Activated T-helper 1 cell treated with anti-CD3 and anti-CD28 coated beads, Interleukin-12 subunit alpha, Interleukin-12 subunit beta, Interleukin-2, Interleukin-4 antibody, amounts not matched to agents 30 ng/mL and 10 ng/mL and 1 ng/mL, durations not matched to agents 14 hours and 24 hours and 36 hours (primary cell): ENCODE data around the gene GNG2. TPM values are rescaled to one million over a fixed set of nuclear protein-coding genes. Genes with fewer than 3 reads are reported as not detected.

Experiments
- DNase-seq: peaks from one replicate; pipeline ENCODE4 v3.0.0; 2021; ENCODE audit warnings: low spot score
- H3K27ac Mint-ChIP-seq: one replicate; pipeline ENCODE4 v1.8.0; 2021; ENCODE audit warnings: mild to moderate bottlenecking, mixed read lengths
- H3K27me3 Mint-ChIP-seq: one replicate; pipeline ENCODE4 v1.8.0; 2022; ENCODE audit warnings: mild to moderate bottlenecking, moderate library complexity, mixed read lengths; ENCODE audit not compliant: insufficient read depth
- H3K36me3 Mint-ChIP-seq: one replicate; pipeline ENCODE4 v1.8.0; 2021; ENCODE audit warnings: low read depth, mixed read lengths
- H3K4me1 Mint-ChIP-seq: one replicate; pipeline ENCODE4 v1.8.0; 2021; ENCODE audit warnings: low read depth, mixed read lengths
- H3K4me3 Mint-ChIP-seq: one replicate; pipeline ENCODE4 v1.8.0; 2021; ENCODE audit warnings: mild to moderate bottlenecking, moderate library complexity, mixed read lengths
- H3K9me3 Mint-ChIP-seq: one replicate; pipeline ENCODE4 v1.8.0; 2021; ENCODE audit warnings: mixed read lengths
- intact Hi-C: fragments of 100-400 bp; cut with micrococcal nuclease; formaldehyde crosslinking; loops from one replicate; pipeline ENCODE4 v1.15.1; 2024
- total RNA-seq: library from RNA; stranded (reverse); gene quantifications from 2 replicates; pipeline ENCODE4 v1.2.3, GENCODE V29; 2022

The GNG2 gene
- total RNA-seq, 1 donor from 2014 or later, result 128 TPM

DNA sequence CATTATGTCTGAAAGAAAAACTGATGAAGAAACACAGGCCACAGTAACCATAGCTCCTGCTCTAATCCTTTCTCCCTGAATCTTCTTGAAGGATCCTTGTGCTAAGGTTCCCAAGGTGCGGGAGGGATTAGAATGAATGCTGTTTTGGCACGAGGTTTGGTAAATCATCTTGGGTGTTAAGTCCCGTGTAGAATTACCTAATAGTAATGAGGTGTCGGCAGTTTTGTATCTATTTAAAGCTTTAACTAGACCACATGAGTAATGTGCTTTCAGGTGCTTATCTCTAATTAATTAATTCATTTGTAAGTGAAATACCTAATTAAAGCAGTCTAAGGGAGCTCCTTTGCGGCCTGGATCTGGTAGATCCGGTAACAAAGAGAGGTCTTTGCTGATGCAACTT, 53.9 kb downstream of the GNG2 start:
- Mint-ChIP-seq H3K36me3 (peaks cover 46% of the 10 kb centered on the region), H3K4me1 (peaks cover 49% of the 10 kb centered on the region), H3K27me3 (no peaks in the 10 kb centered on the region), H3K4me3 (no peak overlapping the region), H3K27ac (no peak overlapping the region), H3K9me3 (peaks cover 6% of the 10 kb centered on the region)
- DNase-seq, result no peak
- intact Hi-C loops, result no loop called here

GRCh38 chr14:51917193-51917592, 56.8 kb downstream of the GNG2 start:
- DNase-seq, result no peak
- intact Hi-C loops, result no loop called here
- Mint-ChIP-seq H3K9me3 (no peaks in the 10 kb centered on the region), H3K27me3 (no peaks in the 10 kb centered on the region), H3K27ac (peak overlapping the region; percentile 0), H3K36me3 (peaks cover 35% of the 10 kb centered on the region), H3K4me1 (peaks cover 38% of the 10 kb centered on the region), H3K4me3 (no peak overlapping the region)

DNA sequence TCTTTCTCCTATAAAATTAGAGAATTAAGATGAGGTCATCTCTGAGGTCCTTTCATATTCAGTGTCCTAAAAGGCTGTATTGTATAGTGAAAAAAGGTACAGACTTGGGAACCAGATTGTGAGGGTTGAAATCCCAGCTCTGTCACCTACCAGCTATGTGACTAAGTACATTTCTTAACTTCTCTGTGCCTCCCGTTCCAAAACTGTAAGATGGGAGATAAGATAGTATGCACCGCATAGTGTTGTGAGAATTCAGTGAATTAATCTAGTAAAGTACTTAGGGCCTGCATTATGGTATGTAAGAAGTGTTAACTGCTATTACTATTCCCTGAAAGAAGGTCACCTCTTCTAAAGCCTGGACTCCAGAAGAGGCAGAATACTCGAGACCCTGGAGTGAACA, 60.6 kb downstream of the GNG2 start:
- no peaks in the 10 kb centered on the region for H3K27me3 Mint-ChIP-seq
- no peak overlapping the region for H3K27ac Mint-ChIP-seq
- peaks cover 31% of the 10 kb centered on the region for H3K4me1 Mint-ChIP-seq
- no peak for DNase-seq
- intact Hi-C loops, result no loop called here
- peaks cover 33% of the 10 kb centered on the region for H3K36me3 Mint-ChIP-seq
- H3K9me3 Mint-ChIP-seq, result no peaks in the 10 kb centered on the region
- H3K4me3 Mint-ChIP-seq, result no peak overlapping the region

DNA sequence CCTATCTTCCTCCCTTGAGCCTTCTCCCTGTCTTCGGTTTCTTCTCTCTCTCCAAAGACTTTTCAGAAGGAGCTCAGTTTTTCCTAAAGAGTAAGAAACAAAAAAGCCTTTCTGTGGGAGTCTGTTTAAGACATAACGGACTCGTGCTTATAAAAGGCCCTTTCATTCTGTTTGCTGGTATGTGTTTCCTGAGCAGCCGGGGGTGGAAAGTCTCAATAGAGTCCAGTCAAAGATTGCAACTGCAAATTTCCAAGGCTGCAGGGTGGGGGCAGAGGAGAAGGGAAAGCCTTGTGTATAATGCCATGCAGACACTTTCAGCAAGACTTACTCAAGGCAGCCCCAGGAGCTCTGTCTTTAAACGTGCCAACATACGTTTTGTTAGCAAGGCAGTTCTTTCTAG, 62.2 kb downstream of the GNG2 start:
- H3K27me3 Mint-ChIP-seq, result no peaks in the 10 kb centered on the region
- no peak overlapping the region for H3K4me3 Mint-ChIP-seq
- no peaks in the 10 kb centered on the region for H3K9me3 Mint-ChIP-seq
- no peak for DNase-seq
- peaks cover 40% of the 10 kb centered on the region for H3K4me1 Mint-ChIP-seq
- H3K27ac Mint-ChIP-seq, result no peak overlapping the region
- peaks cover 33% of the 10 kb centered on the region for H3K36me3 Mint-ChIP-seq
- intact Hi-C loops, result no loop called here

DNA sequence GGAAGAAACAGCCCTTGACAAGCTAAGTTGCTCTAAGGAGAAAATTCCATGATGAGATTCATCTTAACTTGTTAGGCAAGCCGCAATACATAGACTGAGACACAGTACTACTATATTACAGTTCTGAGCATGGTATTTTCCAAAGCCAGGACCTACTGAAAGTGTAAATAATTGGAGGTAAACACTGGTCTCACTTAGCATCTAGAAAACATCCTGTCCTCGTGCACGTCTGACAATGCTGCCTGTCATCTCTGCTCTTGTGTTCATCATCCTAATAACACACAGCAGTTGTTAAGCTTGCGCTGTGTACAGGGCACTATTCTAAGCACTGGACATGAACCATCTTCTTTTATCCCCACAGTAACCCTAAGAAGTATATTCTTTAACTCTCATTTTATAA, 64.2 kb downstream of the GNG2 start:
- H3K4me1 Mint-ChIP-seq, result peaks cover 41% of the 10 kb centered on the region
- no peak overlapping the region for H3K4me3 Mint-ChIP-seq
- intact Hi-C loops, result no loop called here
- H3K9me3 Mint-ChIP-seq, result no peaks in the 10 kb centered on the region
- H3K27ac Mint-ChIP-seq, result no peak overlapping the region
- H3K36me3 Mint-ChIP-seq, result peaks cover 32% of the 10 kb centered on the region
- no peaks in the 10 kb centered on the region for H3K27me3 Mint-ChIP-seq
- DNase-seq, result no peak

- H3K4me1 Mint-ChIP-seq, result peaks cover 49% of the 10 kb centered on the region
- DNase-seq, result no peak
- H3K27ac Mint-ChIP-seq, result no peak overlapping the region
- peaks cover 32% of the 10 kb centered on the region for H3K36me3 Mint-ChIP-seq
- intact Hi-C loops, result no loop called here
- no peak overlapping the region for H3K4me3 Mint-ChIP-seq
- no peaks in the 10 kb centered on the region for H3K27me3 Mint-ChIP-seq
- no peaks in the 10 kb centered on the region for H3K9me3 Mint-ChIP-seq
These were observed 65.6 kb downstream of the GNG2 start for GRCh38 chr14:51925980-51926379.

DNA sequence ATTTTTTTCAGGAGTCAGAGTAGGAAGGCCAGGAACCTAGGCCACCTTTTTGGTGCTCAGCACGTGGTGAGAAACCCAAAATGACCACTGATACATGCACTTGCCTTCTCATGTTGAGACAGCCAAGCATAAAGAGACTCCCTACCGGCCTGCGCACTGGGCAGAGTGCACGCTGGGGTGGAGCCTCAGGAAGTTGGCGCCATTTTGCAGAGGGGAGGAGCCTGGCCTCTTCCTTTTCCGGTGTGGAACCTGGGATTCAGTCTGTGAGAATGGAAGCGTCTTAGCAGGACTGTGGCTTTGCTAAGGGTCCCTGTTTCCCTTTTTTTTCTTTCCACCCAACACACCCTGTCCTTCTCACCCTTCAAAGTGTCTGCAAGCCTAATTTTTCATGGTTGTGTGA, 66.0 kb downstream of the GNG2 start:
- intact Hi-C loops, result no loop called here
- Mint-ChIP-seq H3K9me3 (no peaks in the 10 kb centered on the region), H3K4me1 (peaks cover 53% of the 10 kb centered on the region), H3K27ac (no peak overlapping the region), H3K27me3 (no peaks in the 10 kb centered on the region), H3K4me3 (no peak overlapping the region), H3K36me3 (peaks cover 31% of the 10 kb centered on the region)
- no peak for DNase-seq

DNA sequence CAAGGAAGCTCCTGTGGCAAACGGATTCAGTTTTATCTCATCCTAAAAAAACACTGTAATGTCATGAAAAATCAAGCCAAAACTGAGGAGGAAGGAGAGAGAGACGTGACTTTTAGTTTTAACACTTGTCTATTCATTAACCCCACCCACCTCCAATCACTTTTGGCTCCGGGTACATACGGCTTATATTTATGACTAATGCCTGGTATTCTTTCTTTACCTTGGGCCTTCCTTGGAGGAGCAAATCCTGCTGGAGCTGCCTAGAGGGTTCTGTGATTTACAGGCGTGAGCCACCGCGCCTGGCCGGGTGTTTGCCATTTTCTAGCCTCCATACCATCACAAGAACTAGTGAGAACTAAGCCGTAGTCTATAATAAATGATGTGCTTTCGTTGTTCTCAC, 68.2 kb downstream of the GNG2 start:
- DNase-seq, result no peak
- Mint-ChIP-seq H3K36me3 (peaks cover 36% of the 10 kb centered on the region), H3K4me1 (peaks cover 49% of the 10 kb centered on the region), H3K4me3 (no peak overlapping the region), H3K9me3 (no peaks in the 10 kb centered on the region), H3K27ac (no peak overlapping the region), H3K27me3 (no peaks in the 10 kb centered on the region)
- intact Hi-C loops, result no loop called here

DNA sequence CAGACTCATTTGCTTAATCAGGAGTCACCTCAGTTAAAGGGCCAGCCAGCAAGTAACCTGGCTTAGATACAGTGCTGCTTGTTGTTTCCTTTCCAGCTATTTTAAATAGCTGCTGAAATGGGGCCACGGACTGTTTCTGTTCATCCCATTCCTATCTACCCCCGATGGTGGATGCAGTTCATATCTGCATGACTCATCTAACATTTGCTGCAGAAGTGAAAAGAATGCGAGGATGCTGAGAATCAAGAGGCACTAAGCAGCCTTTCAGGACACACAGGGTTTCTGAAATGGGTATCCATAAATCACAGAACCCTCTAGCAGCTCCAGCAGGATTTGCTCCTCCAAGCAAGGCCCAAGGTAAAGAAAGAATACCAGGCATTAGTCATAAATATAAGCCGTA, 68.8 kb downstream of the GNG2 start:
- no peak overlapping the region for H3K4me3 Mint-ChIP-seq
- H3K27ac Mint-ChIP-seq, result no peak overlapping the region
- intact Hi-C loops, result no loop called here
- H3K9me3 Mint-ChIP-seq, result no peaks in the 10 kb centered on the region
- H3K36me3 Mint-ChIP-seq, result peaks cover 37% of the 10 kb centered on the region
- H3K27me3 Mint-ChIP-seq, result no peaks in the 10 kb centered on the region
- peaks cover 52% of the 10 kb centered on the region for H3K4me1 Mint-ChIP-seq
- no peak for DNase-seq

DNA sequence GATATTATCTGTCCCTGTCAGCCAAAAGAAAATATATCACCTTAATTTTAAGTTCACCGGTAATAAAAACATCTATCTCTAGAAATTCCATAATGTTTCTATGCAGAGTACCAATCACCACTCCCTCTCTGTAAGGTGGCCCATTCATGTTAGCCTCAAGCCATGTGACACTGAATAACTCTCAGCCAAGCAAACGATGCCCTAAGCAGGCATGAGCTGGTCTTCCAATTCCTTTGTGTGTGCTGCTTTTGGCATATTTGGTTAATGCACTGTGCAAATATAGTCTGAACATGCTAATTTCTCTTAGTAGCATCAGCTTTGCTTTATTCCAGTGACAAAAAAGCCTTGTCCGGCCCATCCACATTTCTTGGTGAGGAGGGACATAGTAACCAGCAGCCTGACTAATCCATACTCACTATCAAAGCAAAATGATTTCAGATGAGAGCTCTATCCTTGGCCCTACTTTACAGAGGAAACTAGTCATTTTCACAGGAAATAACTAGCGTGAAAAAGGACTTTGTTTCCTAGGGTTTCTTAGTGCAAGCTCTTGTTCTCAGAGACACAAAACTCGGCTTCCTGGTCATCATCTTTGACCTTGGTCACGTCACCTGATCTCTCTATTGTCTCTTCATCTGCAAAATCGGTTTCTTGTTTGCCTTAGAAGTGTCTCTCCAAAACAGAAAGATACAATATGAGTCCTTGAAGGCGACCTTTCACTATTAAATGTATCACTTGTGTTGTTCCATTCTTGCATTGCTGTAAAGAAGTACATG, 69.7 kb downstream of the GNG2 start:
- H3K4me1 Mint-ChIP-seq, result peaks cover 54% of the 10 kb centered on the region
- H3K36me3 Mint-ChIP-seq, result peaks cover 36% of the 10 kb centered on the region
- intact Hi-C loops, result loop anchor here (2.0 kb wide), 2 partner anchors 25 to 57 kb away; no protein-coding TSS in a partner anchor
- no peak for DNase-seq
- peak overlapping the region; percentile 91 for H3K27ac Mint-ChIP-seq
- no peaks in the 10 kb centered on the region for H3K9me3 Mint-ChIP-seq
- no peaks in the 10 kb centered on the region for H3K27me3 Mint-ChIP-seq
- no peak overlapping the region for H3K4me3 Mint-ChIP-seq

- H3K27me3 Mint-ChIP-seq, result no peaks in the 10 kb centered on the region
- peaks cover 35% of the 10 kb centered on the region for H3K36me3 Mint-ChIP-seq
- no peaks in the 10 kb centered on the region for H3K9me3 Mint-ChIP-seq
- H3K27ac Mint-ChIP-seq, result peak overlapping the region; percentile 91
- intact Hi-C loops, result loop anchor here (1.0 to 2.0 kb wide), 3 partner anchors 27 to 84 kb away; no protein-coding TSS in a partner anchor
- peaks cover 54% of the 10 kb centered on the region for H3K4me1 Mint-ChIP-seq
- no peak overlapping the region for H3K4me3 Mint-ChIP-seq
- no peak for DNase-seq
These were observed 70.9 kb downstream of the GNG2 start for GRCh38 chr14:51931308-51931707.

GRCh38 chr14:51933191-51933590, 72.8 kb downstream of the GNG2 start:
- Mint-ChIP-seq H3K36me3 (peaks cover 28% of the 10 kb centered on the region), H3K4me3 (no peak overlapping the region), H3K4me1 (peaks cover 45% of the 10 kb centered on the region), H3K27ac (peak overlapping the region; percentile 10), H3K27me3 (no peaks in the 10 kb centered on the region), H3K9me3 (no peaks in the 10 kb centered on the region)
- DNase-seq, result no peak
- intact Hi-C loops, result no loop called here

DNA sequence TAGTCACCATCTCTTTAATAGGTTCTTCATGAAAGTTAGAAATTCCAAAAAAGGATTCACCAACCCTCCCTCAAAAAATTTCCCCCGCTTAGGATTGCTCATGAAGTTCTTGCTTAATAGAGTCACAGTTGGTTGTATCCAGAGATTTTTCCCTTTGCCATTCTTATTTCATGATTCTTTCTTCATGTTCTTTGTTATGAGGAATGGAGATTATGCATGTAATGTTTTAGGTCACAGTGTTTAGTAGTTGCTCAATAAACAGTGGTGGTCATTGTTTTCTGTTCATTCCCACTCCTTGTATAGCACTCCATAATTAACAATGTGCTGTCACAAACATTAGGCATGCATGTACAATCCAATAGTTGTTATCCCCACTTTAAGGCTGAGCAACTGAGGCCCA, 77.7 kb downstream of the GNG2 start:
- Mint-ChIP-seq H3K4me1 (peaks cover 38% of the 10 kb centered on the region), H3K27me3 (no peaks in the 10 kb centered on the region), H3K4me3 (no peak overlapping the region), H3K9me3 (no peaks in the 10 kb centered on the region), H3K27ac (peak overlapping the region; percentile 8), H3K36me3 (peaks cover 41% of the 10 kb centered on the region)
- no peak for DNase-seq
- intact Hi-C loops, result no loop called here

- Mint-ChIP-seq H3K4me3 (no peak overlapping the region), H3K27ac (no peak overlapping the region), H3K4me1 (peaks cover 35% of the 10 kb centered on the region), H3K36me3 (peaks cover 40% of the 10 kb centered on the region), H3K27me3 (no peaks in the 10 kb centered on the region), H3K9me3 (no peaks in the 10 kb centered on the region)
- DNase-seq, result no peak
- intact Hi-C loops, result no loop called here
These were observed 78.4 kb downstream of the GNG2 start for GRCh38 chr14:51938821-51939220.
